Lung (tissue), 12 donors: ENCODE results near the gene HUWE1. TPM values are rescaled to one million over a fixed set of nuclear protein-coding genes. Genes with fewer than 3 reads are reported as not detected.

Experiments
- ATAC-seq: fragments of 200-7000 bp; cut with Tn5 transposase; one replicate; pipeline ENCODE4 v1.9.1; 2020; ENCODE audit warnings: moderate number of reproducible peaks; ENCODE audit not compliant: insufficient read depth, low FRiP score
- DNase-seq, 3 donors: peaks; one replicate each; pipeline ENCODE4 v3.0.0-alpha.2; 2013 to 2017
- H3K27ac ChIP-seq, 2 donors: one replicate each; pipeline ENCODE4 v1.5.1; 2013; ENCODE audit warnings: mild to moderate bottlenecking in 2 of 2, moderate library complexity in 2 of 2, control low read depth in 1 of 2, inconsistent platforms in 1 of 2, low read depth in 1 of 2, low read length in 1 of 2
- H3K27me3 ChIP-seq, 3 donors: one replicate each; pipeline ENCODE4 v1.5.1; 2013; ENCODE audit warnings: low read length in 2 of 3; ENCODE audit not compliant: control insufficient read depth in 3 of 3, insufficient read depth in 3 of 3
- H3K36me3 ChIP-seq, 4 donors: one replicate each; pipeline ENCODE4 v1.5.1; 2013; ENCODE audit warnings: low read length in 4 of 4, mild to moderate bottlenecking in 1 of 4, moderate library complexity in 1 of 4; ENCODE audit not compliant: control insufficient read depth in 4 of 4, insufficient read depth in 4 of 4
- H3K4me1 ChIP-seq, 5 donors: one replicate each; pipeline ENCODE4 v1.5.1; 2013; ENCODE audit warnings: low read length in 5 of 5, mild to moderate bottlenecking in 2 of 5, moderate library complexity in 1 of 5; ENCODE audit not compliant: control insufficient read depth in 5 of 5, insufficient read depth in 5 of 5
- H3K4me3 ChIP-seq: one replicate; pipeline ENCODE4 v1.5.1; 2013; ENCODE audit warnings: mild to moderate bottlenecking, control low read depth, moderate library complexity
- H3K9ac ChIP-seq, 2 donors: one replicate each; pipeline ENCODE4 v1.5.1; 2013; ENCODE audit warnings: low read length in 2 of 2, control low read depth in 1 of 2; ENCODE audit not compliant: insufficient read depth in 1 of 2
- H3K9me3 ChIP-seq, 4 donors: one replicate each; pipeline ENCODE4 v1.5.1; 2013; ENCODE audit warnings: low read length in 3 of 4, mild to moderate bottlenecking in 1 of 4, moderate library complexity in 1 of 4; ENCODE audit not compliant: control insufficient read depth in 4 of 4, insufficient read depth in 3 of 4
- CTCF ChIP-seq: IDR thresholded peaks from 2 replicates; pipeline ENCODE4 v1.5.1; 2012; ENCODE audit warnings: mild to moderate bottlenecking; ENCODE audit errors: control extremely low read depth, extremely low read depth
- WGBS, 2 donors: extraction: QIAGEN DNeasy Blood & Tissue Kit; methylation state at CpG; one replicate each; pipeline ENCODE4 v1.1.7; 2013; 5-methylcytosine and 5-hydroxymethylcytosine counted together
- polyA plus RNA-seq, 2 donors: library from polyadenylated mRNA; stranded (reverse); fragments of 200-250 nt; gene quantifications; one replicate each; pipeline ENCODE4 v1.2.1, GENCODE V29; 2013
- total RNA-seq, 2 donors: library from RNA; depleted of rRNA in 1 of 2; stranded (reverse); fragments of >200 nt in 1 of 2; gene quantifications; one replicate each; pipeline ENCODE4 v1.2.1, GENCODE V29; 2014 to 2021
- donor health status: control.
- donor health status: control.
- donor health status: Bipolar disorder and iron deficiency.
- donor health status: healthy.
- donor health status: DM: yes; HTN: yes; CAD: no.

Gene HUWE1
- total and polyA plus RNA-seq, 4 donors = 26.0 to 185 (median 76.5) TPM

GRCh38 chrX:53584891-53585290 is 101.6 kb downstream of the HUWE1 start:
- no peak for TF ChIP-seq CTCF
- H3K27ac ChIP-seq = no peak overlapping the region
- peaks cover 4 to 40% (median 15%) of the 10 kb centered on the region in 3 donors for H3K27me3 ChIP-seq
- no peak overlapping the region for H3K4me3 ChIP-seq
- no peaks in the 10 kb centered on the region for H3K4me1 ChIP-seq
- no peak overlapping the region for H3K9ac ChIP-seq
- peaks cover 16 to 33% (median 25%) of the 10 kb centered on the region in 4 donors for H3K36me3 ChIP-seq
- no peaks in the 10 kb centered on the region for H3K9me3 ChIP-seq
- ATAC-seq (no peak), DNase-seq (no peak)
- WGBS, 2 donors = 92 to 99% methylated on average over 9 of the region's 9 CpGs

GRCh38 chrX:53583571-53583970 is 102.9 kb downstream of the HUWE1 start:
- H3K4me3 ChIP-seq = no peak overlapping the region
- no peak overlapping the region for H3K9ac ChIP-seq
- no peaks in the 10 kb centered on the region for H3K4me1 ChIP-seq
- no peak overlapping the region for H3K27ac ChIP-seq
- TF ChIP-seq CTCF = no peak
- 86 to 93% methylated on average over 7 of the region's 7 CpGs for WGBS, 2 donors
- H3K9me3 ChIP-seq = no peaks in the 10 kb centered on the region
- no peak for DNase-seq
- peaks cover 4 to 35% (median 15%) of the 10 kb centered on the region in 3 donors for H3K27me3 ChIP-seq
- peaks cover 12 to 29% (median 21%) of the 10 kb centered on the region in 4 donors for H3K36me3 ChIP-seq
- no peak for ATAC-seq

- peaks cover 10 to 28% (median 21%) of the 10 kb centered on the region in 4 donors for H3K36me3 ChIP-seq
- WGBS, 2 donors = 90 to 98% methylated on average over 12 of the region's 12 CpGs
Measured at GRCh38 chrX:53580742-53581504, 105.6 kb downstream of the HUWE1 start.

More at GRCh38 chrX:53580742-53581504, 105.6 kb downstream of the HUWE1 start:
- Histone ChIP-seq H3K9me3 (no peaks in the 10 kb centered on the region), H3K27ac (no peak overlapping the region), H3K4me1 (no peaks in the 10 kb centered on the region), H3K27me3 (peaks cover 0 to 19% (median 12%) of the 10 kb centered on the region in 3 donors), H3K9ac (no peak overlapping the region), H3K4me3 (no peak overlapping the region)
- no peak for DNase-seq
- ATAC-seq = no peak
- no peak for TF ChIP-seq CTCF
